GM19395 (cell line): ENCODE results near the gene COL26A1.

Source experiments
- ATAC-seq: cut with Tn5 transposase; IDR thresholded peaks from one replicate; pipeline ENCODE4 v1.9.1; 2021; ENCODE audit warnings: mild to moderate bottlenecking, moderate library complexity; ENCODE audit not compliant: unreplicated experiment

The COL26A1 gene

DNA sequence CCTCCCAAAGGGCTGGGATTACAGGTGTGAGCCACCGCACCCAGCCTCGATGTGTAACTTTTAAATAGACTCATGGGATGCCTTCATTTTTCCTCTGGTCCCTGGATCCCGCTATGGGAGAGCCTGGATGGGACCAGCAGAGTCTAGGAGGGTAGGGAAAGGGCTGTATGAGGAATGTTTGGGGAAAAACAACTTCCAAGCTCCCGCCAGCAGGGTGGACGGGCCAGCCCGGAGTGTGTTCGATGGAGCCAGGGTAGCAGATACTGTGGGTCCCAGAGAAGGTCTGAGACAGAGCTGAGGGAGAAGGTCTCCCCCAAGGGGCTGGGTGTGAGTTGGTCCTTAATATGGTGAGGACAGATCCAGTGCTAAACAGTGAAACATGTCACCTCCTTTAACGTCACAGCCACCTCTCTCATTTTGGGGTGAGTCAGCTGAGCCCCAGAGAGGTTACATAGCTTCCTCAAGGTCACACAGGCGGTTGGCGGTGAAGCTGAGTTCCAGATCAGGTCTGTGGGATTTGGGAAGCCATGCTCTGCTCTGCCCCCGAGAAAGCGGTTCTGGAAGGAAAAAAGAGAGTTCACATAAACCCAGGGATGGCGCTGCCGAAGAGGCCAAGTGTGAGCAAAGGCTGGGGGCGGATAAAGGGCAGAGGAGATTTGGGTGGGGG, 200.0 kb downstream of the COL26A1 start:
- ATAC-seq = no peak

DNA sequence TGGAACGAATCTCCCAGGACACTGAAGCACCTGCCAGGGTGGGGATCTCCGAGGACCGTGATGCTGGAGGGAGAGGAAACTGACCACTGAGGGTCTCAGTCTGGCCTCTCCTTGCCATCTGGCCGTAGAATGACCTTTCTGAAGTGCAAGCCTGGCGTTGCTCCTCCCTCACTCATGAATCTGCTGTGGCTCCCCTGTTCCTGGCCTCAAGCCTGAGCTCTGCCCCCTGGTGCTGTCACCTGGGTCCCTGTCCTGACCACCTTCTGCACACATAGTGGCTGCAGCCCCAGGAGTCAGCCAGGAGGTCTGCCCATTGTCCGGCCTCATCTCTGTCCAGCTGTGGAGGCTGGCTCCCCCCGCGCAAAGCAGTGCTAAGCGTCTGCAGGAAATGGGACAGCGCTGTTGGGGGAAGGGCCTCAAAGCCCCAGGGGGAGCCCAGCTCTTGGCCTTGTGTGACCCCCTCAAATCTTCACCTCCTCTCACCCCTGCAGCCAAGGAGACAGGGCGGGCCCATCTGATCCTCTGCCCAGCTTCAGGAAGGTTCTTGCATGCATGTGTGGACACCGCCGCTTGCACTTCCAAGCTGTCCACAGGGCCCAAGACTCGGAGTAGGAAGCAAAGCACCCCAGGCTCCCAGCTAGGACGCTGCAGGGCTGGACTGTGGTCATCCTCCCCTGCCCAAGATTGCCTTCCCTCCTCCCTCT, 200.7 kb downstream of the COL26A1 start:
- no peak for ATAC-seq

DNA sequence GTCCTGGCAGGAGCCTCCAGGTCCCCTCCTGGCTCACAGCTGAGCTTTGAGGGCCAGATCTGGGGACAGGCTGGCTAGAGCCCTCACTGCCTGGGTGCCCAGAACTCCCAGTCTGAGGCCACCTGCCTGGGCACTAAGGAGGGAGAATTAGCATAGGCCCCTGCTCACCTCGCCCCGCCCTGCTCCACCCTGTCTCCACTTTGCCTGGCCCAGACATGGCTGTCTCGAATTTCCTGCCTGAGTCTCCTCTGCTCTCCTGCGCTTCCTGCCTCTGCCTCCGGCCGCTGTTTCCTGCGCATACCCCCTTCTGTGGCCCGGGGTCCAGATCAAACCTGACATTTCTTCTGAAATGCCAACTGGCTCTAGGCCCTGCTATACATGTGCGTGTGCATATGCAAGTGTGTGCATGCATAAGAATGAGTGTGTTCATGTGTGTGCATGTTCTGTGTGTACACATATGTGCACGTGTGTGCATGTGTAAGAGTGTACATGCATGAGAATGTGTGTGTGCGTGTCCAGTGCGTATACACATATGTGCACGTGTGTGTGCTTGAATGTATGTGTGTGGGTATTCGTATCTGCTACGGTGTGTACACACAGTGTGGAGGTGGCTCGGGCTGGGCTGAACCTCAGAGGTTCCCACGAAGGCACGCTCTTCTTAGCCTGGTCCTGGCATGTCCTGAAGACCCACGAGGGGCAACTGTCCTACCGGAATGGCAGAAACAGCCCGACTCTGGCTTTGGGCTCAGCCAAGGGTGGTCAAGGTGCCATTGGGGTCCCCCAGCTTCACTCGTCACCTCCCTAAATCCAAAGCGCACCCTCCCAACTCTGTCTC, 201.5 kb downstream of the COL26A1 start:
- no peak for ATAC-seq

DNA sequence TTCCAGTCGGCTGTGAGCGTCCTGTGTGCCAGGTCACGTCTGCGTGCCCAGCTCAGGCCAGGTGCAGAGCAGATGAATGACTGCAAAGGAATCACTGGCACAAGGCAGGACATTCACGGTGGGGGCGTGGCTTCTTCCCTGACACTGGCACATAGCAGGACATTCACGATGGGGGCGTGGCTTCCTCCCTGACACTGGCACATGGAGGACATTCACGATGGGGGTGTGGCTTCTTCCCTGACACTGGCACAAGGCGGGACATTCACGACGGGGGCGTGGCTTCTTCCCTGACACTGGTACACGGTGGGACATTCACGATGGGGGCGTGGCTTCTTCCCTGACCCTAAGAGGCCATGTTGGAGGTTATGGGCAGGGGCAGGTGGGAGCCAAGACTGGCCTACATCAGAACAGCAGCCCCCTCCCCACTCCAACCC, 202.1 kb downstream of the COL26A1 start:
- no peak for ATAC-seq

DNA sequence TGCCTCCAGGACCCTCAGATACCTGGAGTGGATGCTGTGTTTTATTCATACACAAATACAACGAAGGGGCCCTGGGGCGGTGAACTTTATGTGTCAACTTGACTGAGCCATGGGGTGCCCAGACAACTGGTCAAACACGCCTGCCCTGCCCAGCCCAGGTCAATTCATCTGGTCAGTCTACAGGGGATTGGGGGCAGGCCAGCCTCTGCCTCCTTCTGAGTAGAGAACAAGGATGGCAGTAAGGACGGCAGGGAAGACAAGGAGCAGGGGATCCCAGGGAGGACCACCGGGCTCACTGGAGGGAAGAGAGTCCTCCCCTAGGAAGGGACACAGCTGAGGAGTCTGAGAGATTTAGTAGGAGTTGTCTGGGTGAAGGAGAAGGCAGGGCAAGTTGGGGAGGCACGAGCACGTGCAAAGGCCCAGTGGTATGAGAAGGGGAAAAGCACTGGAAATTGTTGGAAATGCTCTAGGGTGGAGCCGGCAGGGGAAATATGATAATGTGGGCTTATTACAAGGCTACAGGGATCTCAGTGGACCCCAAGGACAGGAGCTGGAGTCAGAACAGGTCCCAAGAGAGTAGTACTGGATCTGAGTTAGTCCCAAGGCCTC, 203.0 kb downstream of the COL26A1 start:
- ATAC-seq = no peak

DNA sequence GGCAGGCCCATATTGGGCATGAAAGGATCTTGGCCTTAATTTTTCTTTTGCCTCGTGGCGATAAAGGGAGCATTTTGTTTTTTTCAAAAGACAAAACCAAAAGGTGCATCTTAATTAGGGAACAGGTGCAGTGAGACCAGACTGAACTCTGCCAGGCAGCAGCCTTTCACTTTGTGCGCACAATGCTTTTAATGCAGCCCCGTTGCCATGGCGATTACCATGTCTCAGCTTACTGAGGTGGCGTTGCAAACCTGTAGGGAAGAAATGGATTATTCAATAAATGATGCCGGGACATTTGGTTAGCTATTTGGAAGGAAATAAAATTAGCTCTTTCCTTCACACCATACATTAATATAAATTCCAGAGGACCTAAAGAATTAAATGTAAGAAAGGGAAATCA, 204.6 kb downstream of the COL26A1 start:
- ATAC-seq = no peak

DNA sequence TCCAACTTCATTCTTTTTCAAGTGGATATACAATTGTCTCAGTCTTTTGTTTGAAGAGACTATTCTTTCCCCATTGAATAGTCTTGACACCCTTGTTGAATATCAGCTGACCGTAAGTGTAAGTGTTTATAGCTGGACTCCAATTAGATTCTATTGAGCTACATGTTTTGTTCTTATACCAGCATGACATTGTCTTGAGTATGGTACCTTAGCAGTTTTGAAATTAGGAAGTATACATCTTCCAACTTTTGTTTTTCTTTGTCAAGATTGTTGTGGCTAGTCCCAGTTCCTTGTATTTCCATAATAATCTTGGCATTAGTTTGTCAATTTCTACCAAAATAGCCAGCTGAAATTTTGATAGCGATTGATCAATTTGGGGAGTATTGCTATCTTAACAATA, 209.5 kb downstream of the COL26A1 start:
- ATAC-seq = no peak

DNA sequence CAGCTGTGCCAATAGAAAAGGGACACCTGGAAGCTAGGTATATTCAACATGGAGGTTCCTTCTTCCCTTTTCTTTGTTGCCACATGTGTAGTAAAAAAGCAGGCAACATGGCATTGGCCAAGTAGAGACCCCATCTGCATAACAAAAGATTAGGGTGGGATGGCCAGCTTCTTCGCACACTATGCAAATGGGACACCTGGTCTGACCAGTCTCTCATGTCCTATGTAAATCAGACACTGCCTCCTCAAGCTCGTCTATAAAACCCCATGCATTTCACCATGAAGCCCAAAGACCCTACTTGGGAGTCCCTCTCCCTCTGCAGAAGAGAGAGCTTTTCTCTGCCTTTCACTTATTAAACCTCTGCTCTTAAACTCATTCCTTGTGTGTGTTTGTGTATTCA, 212.5 kb downstream of the COL26A1 start:
- no peak for ATAC-seq

DNA sequence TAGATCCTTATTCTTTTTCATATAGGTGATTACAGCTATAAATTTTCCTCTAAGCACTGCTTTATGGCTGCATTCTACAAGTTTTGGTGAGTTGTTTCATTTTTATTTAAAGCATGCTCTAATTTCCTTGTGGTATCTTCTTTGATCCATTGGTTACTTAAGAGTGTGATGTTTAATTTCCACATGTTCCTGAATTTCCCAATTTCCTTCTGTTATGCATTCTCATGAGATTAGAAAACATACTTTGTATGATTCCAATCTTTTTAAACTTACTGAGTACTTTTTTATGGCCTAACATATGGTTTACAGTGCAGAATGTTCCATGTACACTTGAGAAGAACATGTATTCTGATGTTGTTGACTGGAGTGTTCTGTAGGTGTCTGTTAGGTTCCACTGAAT, 213.0 kb downstream of the COL26A1 start:
- ATAC-seq = no peak

DNA sequence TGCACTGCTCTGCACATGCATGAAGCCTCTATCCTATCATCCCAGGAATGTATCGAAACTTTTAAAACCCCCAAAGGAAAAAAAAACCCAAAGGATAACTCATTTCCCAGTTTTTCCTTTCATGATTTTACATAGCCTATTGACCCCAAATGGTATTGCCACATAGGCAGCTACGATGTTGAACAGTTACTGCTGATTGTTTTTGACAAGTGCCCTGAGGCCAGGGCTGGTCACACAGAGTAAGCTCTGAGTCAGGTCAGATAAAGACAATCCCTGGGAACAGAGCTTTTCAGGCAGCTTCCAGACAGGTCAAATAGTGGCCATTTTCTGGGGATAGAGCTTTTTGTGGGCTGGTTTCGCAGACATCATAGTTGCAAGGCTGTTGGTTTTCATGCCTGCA, 214.3 kb downstream of the COL26A1 start:
- ATAC-seq = no peak

DNA sequence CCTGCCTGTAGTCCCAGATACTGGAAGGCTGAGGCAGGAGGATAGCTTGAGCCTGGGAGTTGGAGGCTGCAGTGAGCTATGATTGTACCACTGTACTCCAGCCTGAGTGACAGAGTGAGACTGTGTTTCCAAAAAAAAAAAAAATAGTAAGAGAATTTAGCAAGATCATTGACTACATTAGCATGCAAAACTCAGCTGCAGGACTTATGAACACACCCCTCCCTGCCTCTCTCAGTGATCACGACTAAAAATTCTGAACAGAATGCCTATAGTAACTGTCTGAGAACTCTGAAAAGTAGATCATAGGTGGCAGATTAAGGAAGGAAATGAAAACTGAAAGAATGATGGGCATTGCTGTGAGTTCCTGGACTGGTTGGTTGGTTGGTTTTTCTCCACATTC, 215.9 kb downstream of the COL26A1 start:
- ATAC-seq = no peak

DNA sequence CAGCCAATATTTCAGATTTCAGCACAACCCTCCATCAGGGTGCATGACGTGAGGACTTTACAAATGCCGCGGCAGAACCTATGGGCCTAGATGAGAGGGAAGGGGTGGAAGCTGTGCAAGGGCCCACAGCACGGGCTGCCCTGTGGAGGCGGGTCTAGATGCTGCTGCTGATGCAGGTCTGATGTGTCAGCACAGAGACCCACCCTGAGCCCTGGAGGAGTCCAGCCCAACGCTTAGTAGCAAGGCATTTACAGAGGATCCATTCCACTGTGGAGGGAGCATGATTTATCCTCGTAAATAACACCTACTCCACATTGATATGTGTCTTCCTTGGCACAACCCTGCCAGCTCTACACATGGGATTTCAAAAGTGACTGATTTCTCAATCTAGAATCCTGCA, 217.9 kb downstream of the COL26A1 start:
- no peak for ATAC-seq

DNA sequence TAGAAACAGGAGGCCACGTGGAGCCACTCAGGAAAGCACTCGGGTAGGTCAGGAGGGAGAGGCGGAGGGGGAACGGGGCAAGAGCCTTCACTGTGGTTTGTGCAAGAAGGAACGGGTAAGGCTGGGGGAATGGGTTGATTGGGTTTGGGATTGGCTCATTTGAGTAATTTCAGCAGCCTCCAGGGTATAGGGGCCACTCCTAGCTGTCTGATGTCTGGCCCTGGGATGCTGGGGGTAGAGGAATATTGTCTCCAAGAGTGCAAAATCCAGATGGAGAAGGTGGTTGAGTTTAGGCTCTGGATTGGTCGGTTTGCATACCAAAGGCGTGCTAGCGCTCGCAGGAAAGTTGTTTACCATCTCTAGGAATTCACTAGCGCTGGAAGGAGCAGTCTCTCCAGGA, 219.2 kb downstream of the COL26A1 start:
- no peak for ATAC-seq

DNA sequence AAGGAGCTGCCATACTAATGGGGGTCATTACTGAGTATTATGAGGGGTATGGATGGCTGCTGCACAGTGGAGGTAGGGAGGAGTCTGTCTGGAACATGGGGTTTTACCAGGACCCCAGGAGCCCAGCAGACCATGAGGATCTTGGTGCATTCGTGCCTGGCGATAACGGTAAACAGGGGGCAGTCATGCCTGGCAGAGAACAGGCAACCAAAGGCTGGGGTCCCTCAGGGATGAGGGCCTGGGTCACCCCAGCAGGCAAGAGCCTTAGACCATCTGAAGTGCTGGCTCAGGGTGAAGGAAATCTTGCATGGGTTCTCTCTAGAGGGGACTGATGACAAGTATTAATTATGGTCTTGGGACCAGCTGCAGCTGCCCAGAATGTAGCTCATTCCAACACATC, 220.3 kb downstream of the COL26A1 start:
- no peak for ATAC-seq

DNA sequence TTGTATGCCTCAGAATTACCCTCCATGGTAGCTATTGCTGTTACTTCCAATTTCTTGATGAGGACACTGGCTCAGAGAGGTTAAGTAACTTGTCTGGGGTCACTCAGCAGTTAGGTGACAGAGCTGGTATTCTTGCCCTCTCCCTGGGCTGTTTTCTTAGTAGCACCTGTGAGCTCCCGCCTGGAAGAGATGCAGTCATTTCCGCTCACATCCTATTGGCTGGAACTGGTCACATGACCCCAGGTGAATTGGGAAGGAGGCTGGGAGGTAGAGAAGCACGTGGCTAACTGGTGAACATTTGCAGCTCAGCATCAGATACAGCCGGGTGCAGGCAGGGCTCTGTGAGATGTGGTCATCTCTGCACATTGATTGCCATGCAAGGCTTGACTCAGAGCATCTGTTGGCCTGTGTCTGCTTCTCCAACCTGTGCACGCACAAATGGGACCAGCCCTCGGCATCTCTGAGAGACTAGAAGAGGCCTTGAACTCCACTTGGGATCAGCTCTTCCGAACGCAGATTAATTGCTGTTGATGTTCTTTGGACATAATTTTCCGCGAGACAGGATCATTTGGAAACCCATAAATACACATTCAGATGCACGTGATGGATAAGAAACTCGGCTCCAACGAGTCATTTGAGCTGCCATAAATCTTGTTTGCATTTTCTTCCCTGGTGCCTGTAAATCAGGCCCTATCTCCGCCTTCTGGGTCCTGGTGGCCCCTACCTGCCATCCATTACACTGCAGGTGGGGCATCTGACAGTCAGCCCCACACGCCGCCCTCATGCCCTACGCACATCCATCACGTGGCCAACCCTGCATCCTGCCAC, 223.6 kb downstream of the COL26A1 start:
- no peak for ATAC-seq

DNA sequence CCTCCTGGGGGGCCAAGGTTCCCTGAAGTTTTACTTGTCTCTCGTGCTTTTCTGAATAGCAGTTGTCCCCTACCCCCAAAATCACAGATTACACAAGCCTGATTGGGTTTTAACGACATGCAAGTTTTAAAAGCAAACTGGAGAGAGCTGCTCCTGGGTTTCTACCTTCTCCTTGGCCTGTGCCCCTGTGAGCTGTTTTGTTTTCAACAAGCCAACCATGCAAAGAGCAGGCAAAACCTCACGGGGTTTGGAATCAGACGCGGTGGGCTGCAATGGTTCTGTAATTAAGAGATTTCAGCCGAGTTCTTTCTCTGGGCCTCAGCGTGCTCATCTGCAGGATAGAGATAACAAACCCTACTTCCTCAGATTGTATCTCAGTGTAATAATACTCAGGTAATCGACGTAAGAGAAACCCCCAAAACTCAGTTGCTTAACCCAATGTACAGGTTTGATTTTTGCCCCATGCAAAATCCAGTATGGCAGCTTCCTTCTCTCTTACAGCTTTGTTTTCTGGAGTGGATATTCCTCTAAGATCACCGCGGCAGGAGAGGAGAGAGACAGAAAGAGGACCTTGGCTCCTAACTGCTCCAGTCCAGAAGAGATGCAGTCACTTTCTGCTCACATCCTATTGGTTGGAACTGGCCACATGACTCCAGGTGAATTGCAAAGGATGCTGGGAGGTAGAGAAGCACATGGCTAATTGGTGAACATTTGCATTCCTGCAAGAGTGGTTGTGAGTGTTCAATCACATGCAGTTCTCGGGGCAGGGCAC, 224.4 kb downstream of the COL26A1 start:
- no peak for ATAC-seq

DNA sequence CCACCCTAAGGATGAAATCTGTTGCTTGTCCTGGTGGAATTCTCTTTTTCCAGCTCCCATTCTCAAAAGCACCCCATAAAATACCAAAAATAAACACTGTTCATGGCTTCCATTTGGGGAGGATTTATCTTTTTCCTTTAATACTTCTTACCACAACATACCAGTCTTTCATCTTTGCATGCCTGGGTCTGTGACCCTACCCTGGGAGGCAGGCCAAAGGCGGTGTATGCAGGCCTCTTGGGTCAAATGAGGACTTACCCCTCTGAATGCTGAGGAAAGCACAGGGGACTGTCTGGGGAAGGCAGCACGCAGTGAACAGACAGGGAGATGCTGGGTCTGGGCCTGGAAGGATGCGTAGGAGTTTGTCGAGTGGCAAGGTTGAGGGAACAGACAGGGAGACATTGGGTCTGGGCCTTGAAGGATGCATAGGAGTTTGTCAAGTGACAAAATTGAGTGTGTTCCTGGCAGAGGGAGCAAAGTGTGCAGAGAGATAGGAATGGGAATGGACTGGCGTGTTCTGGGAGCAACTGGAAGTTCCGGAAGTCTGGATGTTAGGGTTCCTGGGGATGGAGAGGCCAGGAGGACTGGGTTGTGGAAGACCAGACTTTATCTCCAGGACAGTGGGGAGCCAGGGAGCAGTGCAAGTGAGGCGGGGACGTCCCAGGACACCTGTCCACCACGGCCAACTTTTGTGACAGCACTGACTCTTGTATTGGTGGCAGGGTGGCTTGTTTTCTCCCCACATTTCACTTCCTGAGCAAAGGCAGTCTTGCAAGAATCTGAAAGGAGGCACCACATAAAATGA, 225.7 kb downstream of the COL26A1 start:
- no peak for ATAC-seq

DNA sequence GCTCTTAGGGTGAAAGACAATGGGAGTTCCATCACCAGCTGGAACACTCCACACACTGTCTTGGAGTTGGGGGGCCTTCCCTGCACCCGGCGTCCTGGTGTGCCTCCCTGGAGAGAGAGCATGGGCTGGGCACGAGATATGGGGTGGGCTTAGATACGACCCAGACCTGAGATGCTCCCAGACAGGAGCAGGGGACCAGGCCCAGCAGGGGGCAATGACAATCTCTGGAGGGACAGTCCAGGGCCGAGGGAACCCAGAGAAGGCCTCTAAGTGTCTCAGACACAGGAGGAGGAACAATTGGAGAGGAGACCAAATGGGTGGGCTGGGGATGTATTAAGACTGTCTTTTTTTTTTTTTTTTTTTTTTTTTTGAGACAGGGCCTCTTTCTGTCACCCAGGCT, 226.4 kb downstream of the COL26A1 start:
- no peak for ATAC-seq
